Type B pancreatic cell (in vitro differentiated cells): ENCODE measurements around the gene IL21R. TPM values are rescaled to one million over a fixed set of nuclear protein-coding genes. Genes with fewer than 3 reads are reported as not detected.

Source experiments
- DNase-seq: peaks from one replicate; pipeline ENCODE4 v3.0.0; 2021; ENCODE audit warnings: mixed read lengths; ENCODE audit not compliant: unreplicated experiment; ENCODE audit errors: extremely low spot score
- H3K27ac Mint-ChIP-seq: 2 replicates; pipeline ENCODE4 v1.8.0; 2021; ENCODE audit warnings: mild to moderate bottlenecking, mixed read lengths
- H3K27me3 Mint-ChIP-seq: 2 replicates; pipeline ENCODE4 v1.8.0; 2021; ENCODE audit warnings: mixed read lengths
- H3K36me3 Mint-ChIP-seq: 2 replicates; pipeline ENCODE4 v1.8.0; 2021; ENCODE audit warnings: mixed read lengths
- H3K4me1 Mint-ChIP-seq: one replicate; pipeline ENCODE4 v1.8.0; 2021; ENCODE audit warnings: mixed read lengths; ENCODE audit not compliant: unreplicated experiment
- H3K4me3 Mint-ChIP-seq: 2 replicates; pipeline ENCODE4 v1.8.0; 2021; ENCODE audit warnings: mild to moderate bottlenecking, mixed read lengths
- H3K9me3 Mint-ChIP-seq: 2 replicates; pipeline ENCODE4 v1.8.0; 2021; ENCODE audit warnings: mixed read lengths
- CTCF ChIP-seq: fragments of 200-600 bp; sonication (generic); conservative IDR thresholded peaks from 2 replicates; pipeline ENCODE4 v1.5.0; 2021; ENCODE audit warnings: antibody characterized with exemption, mild to moderate bottlenecking
- total RNA-seq: library from RNA; stranded (reverse); gene quantifications from 2 replicates; pipeline ENCODE4 v1.2.1, GENCODE V29; 2021; ENCODE audit warnings: low replicate concordance

The IL21R gene
- total RNA-seq, 1 donor from 2014 or later: 0.29 TPM

- Mint-ChIP-seq H3K36me3 (peaks cover 41% of the 10 kb centered on the region), H3K4me1 (peaks cover 4% of the 10 kb centered on the region), H3K27me3 (no peaks in the 10 kb centered on the region), H3K9me3 (no peaks in the 10 kb centered on the region), H3K27ac (no peak overlapping the region), H3K4me3 (no peak overlapping the region)
- no peak for DNase-seq
- no peak for TF ChIP-seq CTCF
Observed at GRCh38 chr16:27483088-27483437, 81.1 kb downstream of the IL21R start.

- Mint-ChIP-seq H3K4me3 (no peak overlapping the region), H3K27ac (no peak overlapping the region), H3K36me3 (peaks cover 41% of the 10 kb centered on the region), H3K4me1 (peaks cover 4% of the 10 kb centered on the region), H3K27me3 (no peaks in the 10 kb centered on the region), H3K9me3 (no peaks in the 10 kb centered on the region)
- no peak for DNase-seq
- no peak for TF ChIP-seq CTCF
Observed at GRCh38 chr16:27483624-27484023, 81.7 kb downstream of the IL21R start.

- Mint-ChIP-seq H3K4me3 (no peak overlapping the region), H3K27me3 (no peaks in the 10 kb centered on the region), H3K27ac (no peak overlapping the region), H3K4me1 (peaks cover 4% of the 10 kb centered on the region), H3K9me3 (no peaks in the 10 kb centered on the region), H3K36me3 (peaks cover 38% of the 10 kb centered on the region)
- DNase-seq: no peak
- TF ChIP-seq CTCF: no peak
Observed at GRCh38 chr16:27485126-27485525, 83.2 kb downstream of the IL21R start.

- no peaks in the 10 kb centered on the region for H3K9me3 Mint-ChIP-seq
- peaks cover 38% of the 10 kb centered on the region for H3K36me3 Mint-ChIP-seq
- DNase-seq: no peak
- no peak overlapping the region for H3K27ac Mint-ChIP-seq
- H3K4me3 Mint-ChIP-seq: no peak overlapping the region
- no peaks in the 10 kb centered on the region for H3K27me3 Mint-ChIP-seq
- TF ChIP-seq CTCF: no peak
- H3K4me1 Mint-ChIP-seq: peaks cover 4% of the 10 kb centered on the region
Observed at GRCh38 chr16:27485811-27486210, 83.8 kb downstream of the IL21R start.

GRCh38 chr16:27486344-27486743 lies 84.4 kb downstream of the IL21R start:
- H3K4me1 Mint-ChIP-seq: peaks cover 4% of the 10 kb centered on the region
- no peaks in the 10 kb centered on the region for H3K9me3 Mint-ChIP-seq
- H3K36me3 Mint-ChIP-seq: peaks cover 37% of the 10 kb centered on the region
- no peaks in the 10 kb centered on the region for H3K27me3 Mint-ChIP-seq
- no peak for DNase-seq
- no peak overlapping the region for H3K4me3 Mint-ChIP-seq
- no peak for TF ChIP-seq CTCF
- no peak overlapping the region for H3K27ac Mint-ChIP-seq

GRCh38 chr16:27486760-27487159 lies 84.8 kb downstream of the IL21R start:
- H3K27me3 Mint-ChIP-seq: no peaks in the 10 kb centered on the region
- peaks cover 38% of the 10 kb centered on the region for H3K36me3 Mint-ChIP-seq
- DNase-seq: no peak
- H3K4me3 Mint-ChIP-seq: no peak overlapping the region
- no peak for TF ChIP-seq CTCF
- H3K4me1 Mint-ChIP-seq: peaks cover 4% of the 10 kb centered on the region
- no peaks in the 10 kb centered on the region for H3K9me3 Mint-ChIP-seq
- no peak overlapping the region for H3K27ac Mint-ChIP-seq
